ENCODE data around the gene MT1B. TPM values are rescaled to one million over a fixed set of nuclear protein-coding genes. Genes with fewer than 3 reads are reported as not detected.
A peak's percentile ranks its signal among the peaks of the same experiment; 100 is the strongest.

The MT1B gene
- total RNA-seq (2016; rRNA removed; fragmentation: Illumina TruSeq; extraction: Trizol): 0.89 TPM in 1 of 2 replicates, not detected in the other
- not detected in 2 replicates for total RNA-seq (2016; cell fraction: cytosol; rRNA removed; fragmentation: Illumina TruSeq; extraction: Trizol; ENCODE audit: low read depth)
- total RNA-seq (2016; cell fraction: insoluble cytoplasmic fraction; rRNA removed; fragmentation: Illumina TruSeq; extraction: Trizol): 0.45 TPM in 1 of 2 replicates, not detected in the other
- not detected in 2 replicates for total RNA-seq (2016; cell fraction: membrane; rRNA removed; fragmentation: Illumina TruSeq; extraction: Trizol)
- not detected in 2 replicates for total RNA-seq (2016; cell fraction: nucleus; rRNA removed; fragmentation: Illumina TruSeq; extraction: Trizol)
- polyA plus RNA-seq (2011; rRNA removed): not detected in 2 replicates
- polyA plus RNA-seq (2011; cell fraction: cytosol; rRNA removed): not detected in 2 replicates
- polyA plus RNA-seq (2011; cell fraction: nucleus; rRNA removed): not detected in 2 replicates
- polyA plus RNA-seq (2012): not detected in 2 replicates
- 1.1 TPM in 1 of 2 replicates, not detected in the other for polyA plus RNA-seq (2016; cell fraction: cytosol; fragmentation: Illumina TruSeq; extraction: Trizol; ENCODE audit: low read depth)
- polyA plus RNA-seq (2016; cell fraction: insoluble cytoplasmic fraction; fragmentation: Illumina TruSeq; extraction: Trizol; ENCODE audit: low read depth): 1.3 TPM in 1 of 2 replicates, not detected in the other
- not detected in 2 replicates for polyA plus RNA-seq (2016; cell fraction: membrane; fragmentation: Illumina TruSeq; extraction: Trizol; ENCODE audit: low read depth)
- polyA plus RNA-seq (2016; cell fraction: nucleus; fragmentation: Illumina TruSeq; extraction: Trizol; ENCODE audit: insufficient read depth, low read depth): not detected in 2 replicates
- polyA minus RNA-seq (2011; rRNA and poly(A)+ RNA removed; ENCODE audit: low replicate concordance): not detected in 2 replicates
- not detected in 2 replicates for polyA minus RNA-seq (2011; cell fraction: cytosol; rRNA and poly(A)+ RNA removed)
- polyA minus RNA-seq (2011; cell fraction: nucleus; rRNA and poly(A)+ RNA removed): not detected in 2 replicates
- not detected for Bru-seq, nascent RNA
- BruChase-seq, experiment 1, labeled RNA remaining after a 6-hour chase: not detected
- BruChase-seq, experiment 2, labeled RNA remaining after a 2-hour chase: not detected
- long read RNA-seq, experiment 1: 0 reads
- long read RNA-seq, experiment 2: 0 reads

GRCh38 chr16:56651586-56651985 lies at the start of gene MT1B:
MT1B (plus strand) TSS chr16:56651886; CDS start chr16:56651954, 68 bp downstream.
- peaks cover 2 to 28% of the 10 kb centered on the region in 2 experiments; a peak in 3 of 5 replicates for H3K27me3 ChIP-seq (ENCODE audit: control insufficient read depth in 1 of 2, insufficient read depth in 2 of 2, low read length in 2 of 2)
- H4K20me1 ChIP-seq (ENCODE audit: insufficient read depth, low read length): no peaks in the 10 kb centered on the region
- ATAC-seq: peak; percentile 17
- WGBS (ENCODE audit: low lambda C conversion rate): 9% methylated on average over 4 of the region's 7 CpGs
- ChIA-PET POLR2A (no interaction called here), CTCF (ENCODE audit: low intra/inter-chr PET ratio, low total read pairs) (no interaction called here)
- in situ Hi-C loops (cut with HindIII; ENCODE audit: extremely low pct_ligation_motif_present, low pct_unique_long_range_greater_than_20kb): no loop called here
- FAIRE-seq: no peak
- H3K4me3 ChIP-seq (replicated peaks in 1 of 3; ENCODE audit: insufficient read depth in 1 of 3, low read depth in 2 of 3, low read length in 3 of 3): no peak within 1 kb of the TSS
- no peak within 1 kb of the TSS for H3K9ac ChIP-seq (ENCODE audit: insufficient read depth, low read depth, low read length)
- no peak within 1 kb of the TSS for H3K4me2 ChIP-seq (ENCODE audit: low read depth, low read length)
- no TSS peak for BruUV-seq (replicated peaks)
- no peaks in the 10 kb centered on the region for H3K36me3 ChIP-seq (replicated peaks in 1 of 2; ENCODE audit: control insufficient read depth in 1 of 2, insufficient read depth in 2 of 2, low read length in 2 of 2)
- intact Hi-C loops (cut with micrococcal nuclease; ENCODE audit: unreplicated experiment): loop anchor here (10.0 kb wide), 1 partner anchor 47 kb away; the partner anchor contains the start of gene MT2A
- no peaks in the 10 kb centered on the region for H3K9me3 ChIP-seq (ENCODE audit: low read length)
- peaks cover 24% of the 10 kb centered on the region for H3K4me1 ChIP-seq (ENCODE audit: insufficient read depth, low read length)
- no peak for DNase-seq (ENCODE audit: low spot score)
- no peak within 1 kb of the TSS for H3K27ac ChIP-seq (ENCODE audit: extremely low read length, insufficient read depth, low read length)
- H3K79me2 ChIP-seq (ENCODE audit: insufficient read depth, low read length): no peaks in the 10 kb centered on the region
- H2AFZ ChIP-seq (ENCODE audit: low read length): no peak within 1 kb of the TSS
- no peak for TF ChIP-seq ZNF142 (CRISPR knock-in tag; IDR thresholded peaks at IDR 0.05)
- TF ChIP-seq SMAD3 (CRISPR knock-in tag; IDR thresholded peaks at IDR 0.05): no peak
- no peak for TF ChIP-seq SALL2 (CRISPR knock-in tag; IDR thresholded peaks at IDR 0.05)
- no peak for TF ChIP-seq ZNF354B (CRISPR knock-in tag; IDR thresholded peaks at IDR 0.05)
- TF ChIP-seq KLF15 (CRISPR knock-in tag; IDR thresholded peaks at IDR 0.05; ENCODE audit: borderline replicate concordance): no peak
- no peak for TF ChIP-seq NPAS2 (CRISPR knock-in tag; IDR thresholded peaks at IDR 0.05; ENCODE audit: borderline replicate concordance)
- TF ChIP-seq NCOR1 (IDR thresholded peaks at IDR 0.05; ENCODE audit: borderline replicate concordance, low read length): no peak
- TF ChIP-seq GZF1 (CRISPR knock-in tag; IDR thresholded peaks at IDR 0.05): no peak
- TF ChIP-seq FOXJ3 (CRISPR knock-in tag; IDR thresholded peaks at IDR 0.05; ENCODE audit: borderline replicate concordance): no peak
- no peak for TF ChIP-seq ZNF775 (CRISPR knock-in tag; IDR thresholded peaks at IDR 0.05; ENCODE audit: borderline replicate concordance)
- no peak for TF ChIP-seq ZNF564 (CRISPR knock-in tag; IDR thresholded peaks at IDR 0.05)
- no peak for TF ChIP-seq ZFP62 (CRISPR knock-in tag; IDR thresholded peaks at IDR 0.05)
